ENCODE results near the gene CRELD2.

DNA sequence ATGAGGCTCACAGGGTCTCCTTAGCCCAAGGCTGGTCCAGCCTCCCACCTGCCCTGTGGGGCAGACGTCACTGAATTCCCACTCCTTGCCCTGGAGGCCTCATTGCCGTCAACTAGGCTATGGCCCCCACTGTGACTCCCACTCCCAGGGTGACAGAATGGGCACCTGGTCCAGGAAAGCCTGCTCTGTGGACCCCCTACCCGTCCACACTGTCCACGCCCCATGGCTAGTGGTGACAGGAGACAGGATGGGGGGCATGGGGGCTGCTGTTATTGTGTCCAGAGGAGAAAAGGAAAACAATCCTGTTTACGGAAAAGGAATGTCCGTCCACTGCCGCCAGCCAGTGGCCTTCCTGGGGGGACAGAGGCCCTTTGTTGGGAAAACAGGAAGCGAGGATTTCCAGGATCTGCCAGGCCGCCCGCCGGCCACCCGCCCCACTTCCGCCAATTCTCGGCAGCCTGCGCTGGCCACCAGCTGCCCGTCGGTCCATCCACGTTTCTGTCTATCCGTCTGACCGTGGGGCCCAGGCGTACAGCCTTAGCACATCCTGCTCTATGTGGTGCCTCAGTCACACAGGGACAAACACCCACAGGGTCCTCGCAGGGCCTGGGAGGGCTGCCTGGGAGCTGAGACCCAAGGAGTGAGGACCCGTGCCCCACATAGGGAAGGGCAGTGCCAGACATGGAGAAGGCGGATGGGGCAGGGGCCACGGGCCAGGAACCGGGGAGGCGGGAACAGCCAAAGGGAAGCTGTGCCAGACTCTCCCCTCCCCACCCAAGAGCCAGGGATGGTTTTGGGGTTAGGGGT lies 19.5 kb downstream of the CRELD2 start:
- TF ChIP-seq, protein P1, sequence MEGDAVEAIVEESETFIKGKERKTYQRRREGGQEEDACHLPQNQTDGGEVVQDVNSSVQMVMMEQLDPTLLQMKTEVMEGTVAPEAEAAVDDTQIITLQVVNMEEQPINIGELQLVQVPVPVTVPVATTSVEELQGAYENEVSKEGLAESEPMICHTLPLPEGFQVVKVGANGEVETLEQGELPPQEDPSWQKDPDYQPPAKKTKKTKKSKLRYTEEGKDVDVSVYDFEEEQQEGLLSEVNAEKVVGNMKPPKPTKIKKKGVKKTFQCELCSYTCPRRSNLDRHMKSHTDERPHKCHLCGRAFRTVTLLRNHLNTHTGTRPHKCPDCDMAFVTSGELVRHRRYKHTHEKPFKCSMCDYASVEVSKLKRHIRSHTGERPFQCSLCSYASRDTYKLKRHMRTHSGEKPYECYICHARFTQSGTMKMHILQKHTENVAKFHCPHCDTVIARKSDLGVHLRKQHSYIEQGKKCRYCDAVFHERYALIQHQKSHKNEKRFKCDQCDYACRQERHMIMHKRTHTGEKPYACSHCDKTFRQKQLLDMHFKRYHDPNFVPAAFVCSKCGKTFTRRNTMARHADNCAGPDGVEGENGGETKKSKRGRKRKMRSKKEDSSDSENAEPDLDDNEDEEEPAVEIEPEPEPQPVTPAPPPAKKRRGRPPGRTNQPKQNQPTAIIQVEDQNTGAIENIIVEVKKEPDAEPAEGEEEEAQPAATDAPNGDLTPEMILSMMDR (IDR thresholded peaks at IDR 0.05; ENCODE audit: borderline replicate concordance, extremely low read depth, low read length, poor library complexity, severe bottlenecking), result no peak
- no peak for TF ChIP-seq EZH2 (IDR thresholded peaks at IDR 0.05; ENCODE audit: borderline replicate concordance, low read depth, low read length, severe bottlenecking)
